MM.1S (cell line): ENCODE measurements around the gene ENTPD2.

Experiments used
- DNase-seq: peaks from one replicate; pipeline ENCODE4 v3.0.0-alpha.2; 2015
- H2AFZ ChIP-seq: fragments of 300-600 bp; sonication (generic); 2 replicates; pipeline ENCODE4 v1.6.0; 2016; ENCODE audit warnings: antibody characterized with exemption, low read length
- H3F3A ChIP-seq: fragments of 300-600 bp; sonication (generic); 2 replicates; pipeline ENCODE4 v1.6.1; 2016; ENCODE audit warnings: mild to moderate bottlenecking, antibody characterized with exemption, low read length, moderate library complexity, mixed read lengths; ENCODE audit not compliant: insufficient read depth
- H3K27ac ChIP-seq: fragments of 300-600 bp; sonication (generic); 2 replicates; pipeline ENCODE4 v1.5.1; 2016; ENCODE audit warnings: mild to moderate bottlenecking, low read length
- H3K27me3 ChIP-seq: fragments of 300-600 bp; sonication (generic); replicated peaks from 2 replicates; pipeline ENCODE4 v1.6.0; 2016; ENCODE audit warnings: low read length; ENCODE audit not compliant: insufficient read depth
- H3K36me3 ChIP-seq: fragments of 300-600 bp; sonication (generic); replicated peaks from 2 replicates; pipeline ENCODE4 v1.6.1; 2016; ENCODE audit warnings: mild to moderate bottlenecking, low read length, mixed read lengths; ENCODE audit not compliant: insufficient read depth
- H3K4me1 ChIP-seq: fragments of 300-600 bp; sonication (generic); 2 replicates; pipeline ENCODE4 v1.6.1; 2016; ENCODE audit warnings: low read length, mixed read lengths
- H3K4me2 ChIP-seq: fragments of 300-600 bp; sonication (generic); 2 replicates; pipeline ENCODE4 v1.6.0; 2016; ENCODE audit warnings: low read depth, low read length
- H3K4me3 ChIP-seq: fragments of 300-600 bp; sonication (generic); 2 replicates; pipeline ENCODE4 v1.5.1; 2016; ENCODE audit warnings: low read length, mixed read lengths
- H3K79me2 ChIP-seq: fragments of 300-600 bp; sonication (generic); 2 replicates; pipeline ENCODE4 v1.6.1; 2016; ENCODE audit warnings: mixed run types, low read length, mixed read lengths
- H3K9ac ChIP-seq: fragments of 300-600 bp; sonication (generic); 2 replicates; pipeline ENCODE4 v1.6.1; 2016; ENCODE audit warnings: low read length, mixed read lengths
- H3K9me2 ChIP-seq: fragments of 300-600 bp; sonication (generic); replicated peaks from 2 replicates; pipeline ENCODE4 v1.6.1; 2016; ENCODE audit warnings: mild to moderate bottlenecking, low read length, mixed read lengths; ENCODE audit not compliant: insufficient read depth
- H3K9me3 ChIP-seq: fragments of 300-600 bp; sonication (generic); replicated peaks from 2 replicates; pipeline ENCODE4 v1.6.1; 2016; ENCODE audit warnings: mild to moderate bottlenecking, low read length, mixed read lengths; ENCODE audit not compliant: insufficient read depth
- H4K20me1 ChIP-seq: fragments of 300-600 bp; sonication (generic); 2 replicates; pipeline ENCODE4 v1.6.1; 2016; ENCODE audit warnings: mild to moderate bottlenecking, low read length, moderate library complexity, mixed read lengths; ENCODE audit not compliant: insufficient read depth
- EZH2 ChIP-seq: fragments of 300-600 bp; sonication (generic); optimal IDR thresholded peaks from 2 replicates; pipeline ENCODE3; 2017; ENCODE audit warnings: low read depth, mild to moderate bottlenecking, antibody characterized with exemption, low read length, mixed read lengths
- EZH2phosphoT487 ChIP-seq: fragments of 300-600 bp; sonication (generic); IDR thresholded peaks from 2 replicates; pipeline ENCODE4 v1.6.1; 2018; ENCODE audit warnings: antibody characterized with exemption, low read length
- TF ChIP-seq, protein P1 (sequence below): fragments of 300-600 bp; sonication (generic); IDR thresholded peaks from 2 replicates; pipeline ENCODE4 v1.5.1; 2016; ENCODE audit warnings: antibody characterized with exemption, low read length, mixed read lengths

The ENTPD2 gene

DNA sequence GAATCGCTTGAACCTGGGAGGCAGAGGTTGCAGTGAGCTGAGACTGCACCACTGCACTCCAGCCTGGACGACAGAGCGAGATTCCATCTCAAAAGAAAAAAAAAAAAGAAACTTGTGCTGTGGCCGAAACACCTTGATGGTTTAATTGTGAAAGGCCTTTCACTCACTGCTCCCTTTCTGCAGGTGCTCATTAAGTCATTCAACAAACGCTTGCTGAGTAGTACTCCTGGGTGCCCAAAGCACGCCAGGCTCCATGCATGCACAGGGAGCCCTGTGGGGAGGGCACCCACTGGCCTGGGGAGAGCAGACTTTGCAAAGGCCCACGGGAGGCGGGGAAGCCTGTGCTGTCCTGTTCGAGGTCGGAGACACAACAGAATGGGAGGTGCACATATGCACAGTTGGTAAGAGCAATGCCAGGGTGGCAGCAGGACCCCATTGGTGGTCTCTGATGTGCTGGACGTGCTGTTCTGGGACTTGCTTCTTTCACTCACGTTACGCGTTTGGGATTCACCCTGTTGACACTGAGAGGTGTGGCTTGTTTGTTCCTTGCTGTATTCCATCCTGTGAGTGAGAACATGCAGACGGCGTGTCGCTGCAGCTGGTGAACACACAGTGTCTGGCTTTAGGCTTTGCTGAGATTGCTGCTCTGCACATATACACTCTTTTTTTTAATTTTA is 3.0 kb upstream of the ENTPD2 start:
- Histone ChIP-seq H4K20me1 (no peaks in the 10 kb centered on the region), H3K36me3 (no peaks in the 10 kb centered on the region), H3K27ac (no peak overlapping the region), H3K4me1 (no peaks in the 10 kb centered on the region), H3K79me2 (no peaks in the 10 kb centered on the region), H3K27me3 (peaks cover 61% of the 10 kb centered on the region), H3K4me2 (no peak overlapping the region), H3K9me2 (no peaks in the 10 kb centered on the region), H2AFZ (no peak overlapping the region), H3F3A (no peaks in the 10 kb centered on the region), H3K9ac (no peak overlapping the region), H3K9me3 (no peaks in the 10 kb centered on the region), H3K4me3 (no peak overlapping the region)
- no peak for DNase-seq
- TF ChIP-seq EZH2 (no peak), EZH2phosphoT487 (no peak)
- TF ChIP-seq, protein P1, sequence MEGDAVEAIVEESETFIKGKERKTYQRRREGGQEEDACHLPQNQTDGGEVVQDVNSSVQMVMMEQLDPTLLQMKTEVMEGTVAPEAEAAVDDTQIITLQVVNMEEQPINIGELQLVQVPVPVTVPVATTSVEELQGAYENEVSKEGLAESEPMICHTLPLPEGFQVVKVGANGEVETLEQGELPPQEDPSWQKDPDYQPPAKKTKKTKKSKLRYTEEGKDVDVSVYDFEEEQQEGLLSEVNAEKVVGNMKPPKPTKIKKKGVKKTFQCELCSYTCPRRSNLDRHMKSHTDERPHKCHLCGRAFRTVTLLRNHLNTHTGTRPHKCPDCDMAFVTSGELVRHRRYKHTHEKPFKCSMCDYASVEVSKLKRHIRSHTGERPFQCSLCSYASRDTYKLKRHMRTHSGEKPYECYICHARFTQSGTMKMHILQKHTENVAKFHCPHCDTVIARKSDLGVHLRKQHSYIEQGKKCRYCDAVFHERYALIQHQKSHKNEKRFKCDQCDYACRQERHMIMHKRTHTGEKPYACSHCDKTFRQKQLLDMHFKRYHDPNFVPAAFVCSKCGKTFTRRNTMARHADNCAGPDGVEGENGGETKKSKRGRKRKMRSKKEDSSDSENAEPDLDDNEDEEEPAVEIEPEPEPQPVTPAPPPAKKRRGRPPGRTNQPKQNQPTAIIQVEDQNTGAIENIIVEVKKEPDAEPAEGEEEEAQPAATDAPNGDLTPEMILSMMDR, result no peak

DNA sequence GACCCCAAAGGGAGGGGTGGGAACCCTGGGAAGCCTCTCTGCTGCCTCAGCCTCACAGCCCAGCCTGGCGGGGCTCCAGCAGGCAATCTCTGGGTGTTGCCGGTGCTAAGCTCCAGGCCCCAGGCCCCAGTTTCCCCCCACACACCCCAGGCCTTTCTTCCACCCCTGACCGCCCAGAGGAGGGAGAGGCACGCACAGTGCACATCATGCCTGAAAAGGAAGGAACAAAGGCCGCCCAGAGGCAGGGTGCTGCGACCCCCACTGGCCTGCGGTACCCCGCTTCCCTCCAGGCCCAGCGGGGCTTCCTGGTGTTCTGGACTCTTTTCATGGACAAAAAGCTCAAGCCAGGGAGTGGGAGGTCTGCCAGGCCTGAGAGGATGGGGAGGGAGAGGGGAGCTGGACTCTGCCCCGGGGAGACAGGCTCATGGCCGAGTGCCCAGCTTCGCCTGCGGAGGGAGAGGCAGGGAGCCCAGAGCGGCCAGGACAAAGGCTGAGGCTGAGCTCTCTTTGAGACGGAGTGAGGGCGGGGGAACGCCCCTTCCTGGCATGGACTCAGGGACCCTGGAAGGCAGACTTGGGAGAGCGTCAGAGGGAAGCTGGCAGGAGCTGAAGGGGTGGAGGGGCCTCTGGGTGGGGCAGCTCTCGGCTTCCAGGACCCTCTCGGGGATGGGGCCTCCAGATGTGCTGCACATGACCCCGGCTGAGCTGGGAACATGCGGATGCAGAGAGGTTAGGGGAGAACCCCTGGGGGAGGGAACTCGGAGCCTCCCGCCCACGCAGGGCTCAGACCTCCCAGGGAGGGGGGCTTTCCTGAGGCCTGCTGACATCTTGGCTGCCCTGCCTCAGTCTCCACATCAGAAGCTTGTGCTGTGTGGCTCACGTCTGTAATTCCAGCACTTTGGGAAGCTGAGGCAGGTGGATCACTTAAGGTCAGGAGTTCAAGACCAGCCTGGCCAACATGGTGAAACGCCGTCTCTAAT is 1.8 kb upstream of the ENTPD2 start:
- no peak overlapping the region for H3K27ac ChIP-seq
- no peaks in the 10 kb centered on the region for H4K20me1 ChIP-seq
- no peak overlapping the region for H3K4me2 ChIP-seq
- H3K9me2 ChIP-seq, result no peaks in the 10 kb centered on the region
- H3K9me3 ChIP-seq, result no peaks in the 10 kb centered on the region
- H3K27me3 ChIP-seq, result peaks cover 71% of the 10 kb centered on the region
- H3F3A ChIP-seq, result no peaks in the 10 kb centered on the region
- no peak overlapping the region for H3K4me3 ChIP-seq
- no peak overlapping the region for H3K9ac ChIP-seq
- no peaks in the 10 kb centered on the region for H3K36me3 ChIP-seq
- H3K4me1 ChIP-seq, result no peaks in the 10 kb centered on the region
- no peak overlapping the region for H2AFZ ChIP-seq
- DNase-seq, result no peak
- H3K79me2 ChIP-seq, result no peaks in the 10 kb centered on the region
- TF ChIP-seq EZH2 (no peak), EZH2phosphoT487 (no peak)
- TF ChIP-seq, protein P1, result no peak

DNA sequence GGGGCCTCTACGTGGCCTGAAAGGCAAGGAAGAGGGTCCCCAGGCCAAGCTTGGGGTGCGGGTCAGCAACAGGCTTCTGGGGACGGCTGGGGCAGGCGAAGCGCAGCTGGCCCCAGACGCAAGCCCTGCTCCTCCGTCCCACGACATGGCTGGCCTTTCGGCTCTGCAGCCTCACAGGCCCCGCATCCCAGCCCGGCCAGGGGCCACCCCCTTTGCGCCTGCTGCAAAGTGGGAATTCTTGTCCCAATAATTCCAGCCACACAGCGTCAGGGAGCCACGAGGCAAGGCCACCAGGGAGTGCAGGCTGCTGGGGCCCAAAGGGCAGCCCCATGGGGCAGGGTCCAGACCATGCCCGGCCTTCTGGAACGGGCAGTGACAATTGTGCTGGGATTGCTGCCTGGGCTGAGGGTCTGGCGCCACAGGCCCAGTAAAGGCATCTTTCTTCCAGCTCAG is 1.1 kb upstream of the ENTPD2 start:
- no peak overlapping the region for H3K9ac ChIP-seq
- no peaks in the 10 kb centered on the region for H3F3A ChIP-seq
- H3K36me3 ChIP-seq, result no peaks in the 10 kb centered on the region
- H3K79me2 ChIP-seq, result no peaks in the 10 kb centered on the region
- H3K27me3 ChIP-seq, result peaks cover 72% of the 10 kb centered on the region
- H3K4me1 ChIP-seq, result no peaks in the 10 kb centered on the region
- H3K4me2 ChIP-seq, result no peak overlapping the region
- H4K20me1 ChIP-seq, result no peaks in the 10 kb centered on the region
- no peak for TF ChIP-seq EZH2
- TF ChIP-seq EZH2phosphoT487, result no peak
- TF ChIP-seq, protein P1, result no peak
- no peak overlapping the region for H2AFZ ChIP-seq
- DNase-seq, result no peak
- H3K9me2 ChIP-seq, result no peaks in the 10 kb centered on the region
- no peak overlapping the region for H3K4me3 ChIP-seq
- no peak overlapping the region for H3K27ac ChIP-seq
- H3K9me3 ChIP-seq, result no peaks in the 10 kb centered on the region
